Measurements from ENCODE around the gene USH2A.
"Not testable (repeated sequence)": the region's sequence is repeated elsewhere in the genome, so short reads cannot be mapped to it uniquely, and the experiment has no call there.

USH2A gene

DNA sequence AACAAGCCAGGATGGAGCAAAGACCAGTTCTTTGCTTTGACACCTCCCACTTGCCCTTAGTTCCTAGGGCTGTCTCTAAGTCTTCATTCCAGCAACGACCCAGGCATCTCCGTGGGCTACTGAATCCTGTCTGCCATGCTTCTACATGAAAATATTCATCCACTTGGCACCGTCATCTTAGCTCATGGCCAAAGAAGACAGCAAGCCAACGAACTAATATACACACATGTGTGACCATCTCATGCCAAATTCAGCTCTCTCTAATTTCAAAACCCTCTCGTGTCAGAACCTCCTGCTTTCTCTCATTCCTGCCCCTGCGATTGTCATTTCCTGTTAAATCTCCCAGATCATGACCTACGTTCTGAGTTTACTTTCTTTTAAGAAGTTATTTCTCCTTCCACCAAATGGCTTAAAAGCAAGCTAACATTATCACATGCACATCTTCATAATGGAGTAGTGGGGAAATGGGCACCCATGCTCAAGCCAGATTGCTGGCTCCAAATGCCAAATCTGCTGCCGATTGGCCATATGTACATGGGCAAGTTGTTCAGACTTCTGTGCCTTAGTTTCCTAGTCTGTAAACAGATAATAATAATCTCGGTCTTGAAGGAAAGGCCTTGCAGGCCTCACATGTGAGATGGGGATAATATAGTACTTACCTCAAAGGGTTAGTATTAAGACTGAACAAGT lies 373.4 kb downstream of the USH2A start:
- DNase-seq = no peak

DNA sequence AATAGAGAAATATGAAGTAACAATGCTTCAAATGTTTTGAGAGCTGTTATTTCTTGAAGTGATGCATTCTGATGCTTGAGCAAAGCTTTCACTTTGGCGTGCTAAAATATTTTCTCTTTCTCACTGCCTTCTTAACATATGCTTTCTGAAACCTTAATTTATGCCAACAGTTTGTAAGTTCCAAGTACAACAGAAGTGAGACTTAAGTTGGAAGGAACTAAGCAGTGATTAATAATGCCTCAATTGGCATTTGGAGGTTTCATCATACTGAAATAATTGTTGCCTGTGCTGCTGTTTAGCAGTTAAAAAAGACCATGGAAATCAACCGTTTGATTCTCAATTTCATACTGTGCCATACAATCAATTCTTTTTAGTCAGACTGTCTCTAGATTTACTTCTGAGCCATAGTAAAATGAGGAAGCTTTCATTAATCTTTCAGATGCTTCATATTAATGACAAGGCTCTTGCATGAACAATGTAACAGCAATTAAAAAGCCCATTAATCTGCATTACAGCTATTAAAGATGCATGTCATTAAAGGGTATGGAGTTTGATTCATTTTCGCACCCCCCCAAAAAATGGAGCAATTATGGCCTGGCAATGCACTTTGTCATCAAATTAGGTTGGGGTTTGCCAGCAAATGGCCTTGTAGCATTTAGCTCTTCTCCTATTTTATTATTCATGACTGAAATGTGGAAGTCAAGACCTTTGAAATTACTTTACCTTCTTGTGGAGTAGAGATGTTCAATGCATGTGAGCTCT lies 375.3 kb downstream of the USH2A start:
- DNase-seq = peak in 1 of 58 donors; percentile 27

DNA sequence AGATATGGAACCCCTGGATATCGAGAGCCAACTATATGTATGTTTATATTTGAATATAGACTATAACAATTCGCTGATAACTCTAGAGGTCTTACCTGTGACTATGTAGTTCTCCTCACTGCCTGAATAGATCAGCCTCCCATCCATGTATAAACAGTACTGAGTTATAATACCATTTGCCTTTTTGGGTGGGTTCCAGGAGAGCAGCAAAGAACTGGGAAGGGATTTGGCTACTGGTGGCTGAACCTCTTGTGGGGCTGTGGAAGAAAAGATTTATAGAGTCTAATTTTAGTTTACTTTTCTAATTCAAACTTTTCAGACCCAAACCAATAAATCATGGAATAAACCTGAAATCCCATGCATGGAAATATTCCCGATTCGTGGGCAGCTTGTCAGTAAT lies 376.9 kb downstream of the USH2A start:
- DNase-seq = no peak

DNA sequence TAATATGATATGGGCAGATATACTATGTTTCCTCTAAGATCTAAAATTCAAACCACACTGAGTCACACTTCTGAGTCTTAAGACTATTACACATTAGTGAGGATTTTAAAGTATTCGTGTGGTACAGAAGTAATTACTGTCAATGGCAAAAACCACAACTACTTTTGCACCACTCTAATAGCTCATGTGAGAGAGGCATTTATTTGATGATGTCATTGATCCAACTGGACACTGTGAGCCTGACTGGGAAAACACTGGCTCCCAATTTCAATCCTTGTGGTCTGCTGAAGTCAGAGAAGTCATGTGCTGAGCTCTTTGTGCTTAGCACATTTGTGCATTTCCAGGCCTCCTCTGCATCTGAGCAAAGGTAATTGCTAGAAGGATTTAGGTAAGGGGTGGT lies 377.8 kb downstream of the USH2A start:
- no peak for DNase-seq

DNA sequence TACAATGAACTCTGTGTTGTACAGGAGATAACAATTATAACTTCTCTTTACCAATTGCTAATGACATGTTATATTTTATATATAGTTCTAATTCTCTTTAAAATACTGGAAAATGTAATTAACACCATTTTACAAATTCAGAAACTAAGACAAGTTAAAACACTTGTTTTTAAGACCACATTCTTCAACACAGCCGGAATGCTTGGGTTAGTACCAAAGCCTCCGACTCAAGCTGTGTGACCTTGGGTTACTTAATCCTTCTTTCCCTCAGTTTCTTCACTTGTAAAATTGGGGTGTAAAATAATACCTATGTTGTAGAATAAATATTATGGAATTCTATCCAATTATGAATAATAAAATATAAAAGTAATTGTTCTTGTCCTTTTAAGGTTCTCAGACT lies 378.7 kb downstream of the USH2A start:
- DNase-seq = no peak

DNA sequence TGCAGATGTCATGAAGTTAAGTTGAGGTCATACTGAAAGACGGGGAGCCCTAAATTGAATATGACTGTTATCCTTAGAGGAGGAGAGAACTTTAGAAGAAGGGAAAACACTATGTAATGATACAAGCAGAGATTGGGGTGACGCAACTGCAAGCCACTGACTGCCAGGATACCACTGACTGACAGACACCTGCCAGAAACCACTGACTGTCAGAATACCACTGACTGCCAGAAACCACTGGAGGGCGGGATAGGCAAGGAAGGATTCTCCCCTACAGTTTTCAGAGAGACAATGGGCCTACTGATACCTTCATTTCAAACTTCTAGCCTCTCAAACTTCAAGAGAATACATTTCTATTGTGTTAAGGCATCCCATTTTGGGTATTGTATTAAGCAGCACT lies 388.7 kb downstream of the USH2A start:
- DNase-seq = no peak

DNA sequence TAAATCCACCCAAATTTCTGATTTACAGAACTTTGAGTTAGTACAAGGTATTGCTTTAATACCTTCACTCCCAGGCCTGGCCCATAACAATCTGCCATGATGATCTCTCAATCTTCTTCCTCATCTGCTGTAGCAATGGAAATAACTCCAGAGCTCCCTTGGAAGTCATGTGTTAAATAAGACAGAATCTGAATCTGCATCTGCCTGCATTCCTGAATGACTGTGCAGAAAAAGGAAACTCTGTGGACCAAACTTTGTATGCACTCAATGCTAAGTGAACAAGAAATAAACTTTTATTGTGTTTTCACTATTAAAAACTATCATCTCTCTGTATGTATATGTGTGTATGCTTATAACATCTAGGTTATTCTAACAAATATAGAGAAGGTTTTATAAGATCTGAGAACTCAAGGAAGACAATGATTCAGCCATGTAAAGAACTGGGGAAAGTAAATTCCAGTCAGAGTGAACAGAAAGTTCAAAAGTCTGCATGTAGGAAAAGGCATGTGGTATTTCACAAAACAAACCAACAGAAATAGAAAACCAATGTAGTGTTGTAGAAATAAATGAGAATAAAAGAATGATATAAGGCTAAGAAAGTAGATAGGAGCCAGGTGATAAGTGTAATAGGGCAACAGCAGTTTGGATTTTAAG lies 390.2 kb downstream of the USH2A start:
- no peak for DNase-seq

DNA sequence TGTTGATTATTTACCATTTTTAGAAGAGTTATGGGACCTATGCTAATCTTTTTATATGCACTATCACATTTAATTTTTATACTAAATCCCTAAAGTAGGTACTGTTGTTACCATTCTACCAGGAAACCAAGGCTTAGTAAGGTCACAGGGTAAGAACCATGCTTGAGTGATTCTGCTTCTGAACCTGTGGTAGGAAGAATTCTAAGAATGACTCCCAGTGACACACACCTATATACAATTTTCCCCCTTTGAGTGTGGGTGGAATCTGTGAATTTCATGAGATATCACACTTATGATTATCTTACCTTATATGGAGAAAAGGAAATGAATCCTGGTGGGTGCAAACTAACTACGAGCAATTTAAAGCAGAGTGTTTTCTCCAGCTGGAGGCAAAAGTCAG lies 391.0 kb downstream of the USH2A start:
- no peak for DNase-seq

DNA sequence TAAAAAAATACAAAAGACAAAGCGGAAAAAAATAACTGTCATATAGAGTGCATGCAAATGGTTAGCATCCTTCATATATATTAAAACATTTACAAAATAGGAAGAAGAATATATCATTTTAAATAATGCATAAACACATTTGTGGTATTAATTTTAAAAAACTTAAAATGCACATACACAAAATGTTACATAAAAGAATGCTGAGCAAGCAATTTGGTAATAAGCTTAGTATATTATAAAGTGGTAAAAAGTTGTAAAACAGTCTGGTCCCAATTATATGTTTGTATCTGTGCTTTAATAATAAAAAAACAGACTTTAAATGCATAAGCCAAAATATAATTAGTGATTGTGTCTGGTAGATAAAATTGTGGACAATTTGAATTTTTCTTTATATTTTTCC lies 394.6 kb downstream of the USH2A start:
- no peak for DNase-seq

DNA sequence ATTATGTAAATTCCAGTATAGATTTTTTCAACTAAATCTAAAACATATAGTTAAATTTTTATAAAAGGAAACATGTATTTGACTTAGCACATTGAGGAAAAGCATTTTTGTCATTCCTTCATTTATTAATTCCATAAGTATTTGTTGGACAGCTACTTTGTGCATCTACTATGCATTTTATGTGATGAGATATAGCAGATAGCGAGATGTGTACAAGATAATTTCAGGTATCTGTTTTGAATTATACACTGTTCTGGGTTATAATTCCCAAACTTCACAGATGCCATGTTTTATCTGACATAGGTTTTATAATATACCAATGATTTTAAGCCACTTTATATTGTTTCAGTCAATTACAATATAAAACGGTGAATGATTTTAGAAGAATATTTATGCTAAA lies 398.7 kb downstream of the USH2A start:
- no peak for DNase-seq

DNA sequence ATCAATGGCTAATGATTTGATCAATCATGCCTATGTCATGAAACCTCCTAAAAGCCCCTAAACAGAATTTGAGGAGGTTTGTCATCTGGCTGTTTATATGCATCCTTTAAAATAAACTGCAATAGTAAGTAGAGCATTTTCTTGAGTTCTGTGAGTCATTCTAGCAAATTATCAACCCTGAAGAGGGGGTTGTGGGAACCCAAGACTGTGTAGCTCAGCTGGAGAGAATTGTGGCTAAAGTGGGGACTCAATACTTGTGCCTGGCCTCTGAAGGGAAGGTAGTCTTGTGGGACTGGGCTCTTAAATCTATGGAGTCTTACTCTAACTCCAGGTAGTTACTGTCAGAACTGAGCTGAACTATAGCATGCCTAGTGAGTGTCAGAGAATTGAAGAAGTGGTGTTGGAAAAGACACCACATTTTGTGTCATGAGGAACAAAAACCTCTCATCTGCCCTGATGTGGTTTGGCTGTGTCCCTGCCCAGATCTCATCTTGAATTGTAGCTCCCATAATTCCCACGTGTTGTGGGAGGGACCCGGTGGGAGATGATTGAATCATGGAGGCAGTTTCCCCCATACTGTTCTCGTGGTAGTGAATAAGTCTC lies 402.4 kb downstream of the USH2A start:
- no peak for DNase-seq

DNA sequence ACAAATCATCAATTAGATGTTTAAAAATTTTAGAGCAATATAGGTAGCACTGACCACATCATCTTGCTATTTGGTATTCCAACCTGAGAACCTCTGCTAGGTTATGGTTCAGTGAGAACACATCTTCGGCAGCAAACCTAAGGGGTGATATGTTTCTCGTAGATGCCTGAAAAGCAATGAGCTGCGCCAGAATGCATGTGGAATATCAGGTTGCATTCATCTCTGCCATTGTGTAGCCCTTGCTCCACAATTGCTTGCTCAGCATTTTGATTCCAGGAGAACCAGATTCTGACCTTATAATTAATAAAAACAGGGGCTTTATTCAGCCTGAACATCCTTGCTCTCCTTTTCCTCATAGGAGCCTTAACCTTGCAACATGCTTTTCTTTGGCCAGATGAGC lies 408.1 kb downstream of the USH2A start:
- DNase-seq = no peak

DNA sequence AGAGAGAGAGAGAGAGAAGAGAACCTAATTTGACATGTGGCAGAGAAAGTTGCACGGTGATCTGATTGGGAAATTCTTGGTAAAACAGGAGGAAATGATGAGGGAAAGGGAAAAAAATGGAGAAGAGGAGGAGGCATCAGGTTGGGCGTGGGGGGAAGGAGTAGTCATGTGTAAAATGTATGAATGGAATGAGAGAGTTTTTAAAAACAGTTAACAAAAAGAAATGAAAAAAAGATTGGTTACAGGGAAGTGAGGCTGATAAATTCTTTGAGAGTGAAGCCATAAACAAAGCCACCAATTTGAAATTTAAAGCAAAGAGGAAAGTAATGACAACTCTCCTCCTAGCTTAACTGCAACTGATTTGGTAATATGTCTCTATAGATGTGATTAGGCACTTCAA lies 409.2 kb downstream of the USH2A start:
- DNase-seq = no peak

DNA sequence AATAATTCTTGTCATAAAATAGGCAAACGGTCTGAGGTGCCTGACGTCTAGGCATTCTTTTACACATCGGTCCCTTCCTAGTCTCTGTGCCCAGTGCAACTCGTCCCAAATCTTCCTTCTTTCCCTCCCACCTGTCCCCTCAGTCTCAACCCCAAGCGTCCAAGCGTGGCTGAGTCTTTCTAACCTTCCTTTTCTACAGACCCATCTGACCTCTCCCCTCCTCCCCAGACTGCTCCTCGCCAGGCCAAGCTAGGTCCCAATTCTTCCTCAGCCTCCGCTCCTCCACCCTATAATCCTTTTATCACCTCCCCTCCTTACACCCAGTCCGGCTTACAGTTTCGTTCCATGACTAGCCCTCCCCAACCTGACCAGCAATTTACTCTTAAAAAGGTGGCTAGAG lies 413.8 kb downstream of the USH2A start:
- DNase-seq = not testable (repeated sequence)

DNA sequence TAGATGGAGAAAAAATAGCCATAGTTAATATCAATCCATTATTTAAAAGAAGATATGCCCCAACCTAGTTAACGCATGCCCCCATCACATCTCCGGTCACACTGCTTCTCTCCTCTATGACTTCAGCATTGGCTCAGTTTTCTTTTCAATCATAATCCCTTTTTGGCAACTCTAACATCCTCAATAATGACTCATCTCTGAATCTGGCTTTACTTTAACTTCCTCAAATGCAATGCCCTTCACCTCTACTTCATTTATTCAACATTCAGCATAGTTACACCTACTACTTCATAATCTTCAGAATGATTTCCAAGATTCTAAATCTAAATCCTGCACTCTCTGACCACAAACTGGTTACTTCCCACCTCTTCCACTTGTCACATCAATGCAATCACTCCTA lies 417.3 kb downstream of the USH2A start:
- no peak for DNase-seq

DNA sequence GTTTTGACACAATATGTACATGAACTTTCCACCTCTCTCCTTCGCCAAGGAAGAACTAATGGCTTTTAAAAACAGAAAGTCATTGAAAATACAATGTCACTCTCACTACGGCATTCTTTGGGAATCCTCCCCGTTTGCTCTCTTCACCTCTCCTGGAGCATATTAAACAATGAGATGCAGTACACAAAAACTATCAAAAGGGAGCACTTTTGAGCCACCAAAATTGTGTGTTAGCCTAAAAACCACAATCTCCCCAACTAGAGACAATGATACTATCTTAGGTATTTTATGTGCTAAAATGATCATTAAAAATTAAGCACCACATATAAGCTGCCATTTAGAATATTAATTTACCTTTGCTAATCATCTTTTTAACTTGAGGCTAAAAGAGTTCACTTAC lies 430.6 kb downstream of the USH2A start:
- peak in 1 of 58 donors; percentile 7 for DNase-seq

DNA sequence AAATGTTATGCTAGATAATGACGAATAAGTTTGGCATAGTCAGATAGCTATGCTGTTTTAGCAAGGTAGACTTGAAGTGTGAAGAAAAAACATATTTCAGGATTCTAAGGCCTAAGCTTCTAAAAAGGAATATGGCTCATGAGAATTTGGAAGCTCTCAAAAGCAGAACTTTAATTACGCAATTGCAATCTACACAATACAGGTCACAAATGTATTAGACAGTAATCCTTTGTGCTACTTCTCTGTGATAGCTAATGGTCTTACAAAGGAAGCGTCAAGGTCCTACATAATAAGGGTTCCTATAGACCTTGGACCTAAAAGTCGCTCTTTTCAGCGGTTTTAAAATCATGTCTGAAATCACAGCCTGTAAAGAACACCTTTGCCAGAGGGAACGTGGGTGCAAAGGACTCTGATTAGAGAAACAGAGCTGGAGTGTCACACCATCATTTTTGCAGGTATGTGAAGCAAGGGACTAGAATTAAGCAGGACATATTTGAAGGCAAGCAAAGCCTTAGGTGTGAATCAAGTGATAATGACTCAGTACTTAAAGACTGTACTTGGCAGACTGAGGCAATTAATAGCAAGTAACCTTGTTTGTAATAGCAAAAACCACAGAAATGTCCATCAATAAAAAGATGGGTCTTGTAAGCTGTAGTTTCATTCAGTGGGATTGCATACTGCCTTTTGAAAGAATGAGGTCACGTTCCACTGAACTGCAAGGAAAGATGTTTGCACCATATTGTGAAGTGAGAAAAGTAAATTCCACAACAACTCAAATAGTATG lies 436.0 kb downstream of the USH2A start:
- no peak for DNase-seq

DNA sequence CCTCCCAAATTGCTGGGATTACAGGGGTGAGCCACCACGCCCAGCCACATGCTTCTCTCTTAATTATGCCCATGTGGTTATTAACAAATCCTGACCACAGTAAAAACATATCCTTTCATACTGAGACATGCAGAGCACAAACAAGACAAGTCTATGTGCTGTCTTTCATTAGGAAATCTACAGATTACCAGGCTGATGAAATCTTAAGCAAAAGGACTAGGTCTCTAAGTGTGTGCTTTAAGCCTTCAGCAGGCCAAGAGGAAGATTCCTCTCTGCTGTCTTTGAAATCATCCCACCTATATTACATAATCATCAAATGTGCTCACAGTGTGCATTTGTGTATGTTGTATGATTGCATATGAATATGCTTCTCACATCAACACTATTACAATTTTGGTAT lies 436.8 kb downstream of the USH2A start:
- DNase-seq = no peak

DNA sequence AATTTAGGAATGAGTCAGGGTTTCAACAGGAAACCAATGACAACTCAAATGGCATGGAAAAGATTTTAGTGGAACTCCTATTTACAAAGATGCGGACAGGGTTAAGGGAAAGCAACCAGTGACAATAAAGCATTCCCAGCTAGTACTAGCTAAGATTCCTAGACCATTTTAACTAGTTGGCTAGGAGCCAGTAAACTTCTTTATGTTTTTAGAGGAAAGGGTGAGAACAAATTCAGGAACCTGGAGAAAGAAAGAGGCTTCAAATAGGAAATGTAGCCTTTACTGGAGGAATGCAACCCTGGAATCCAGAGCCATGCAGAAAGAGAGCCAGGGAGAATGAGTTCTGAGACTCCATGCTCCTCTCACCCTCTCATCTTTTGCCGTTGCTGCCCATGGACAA lies 439.6 kb downstream of the USH2A start:
- DNase-seq = no peak

DNA sequence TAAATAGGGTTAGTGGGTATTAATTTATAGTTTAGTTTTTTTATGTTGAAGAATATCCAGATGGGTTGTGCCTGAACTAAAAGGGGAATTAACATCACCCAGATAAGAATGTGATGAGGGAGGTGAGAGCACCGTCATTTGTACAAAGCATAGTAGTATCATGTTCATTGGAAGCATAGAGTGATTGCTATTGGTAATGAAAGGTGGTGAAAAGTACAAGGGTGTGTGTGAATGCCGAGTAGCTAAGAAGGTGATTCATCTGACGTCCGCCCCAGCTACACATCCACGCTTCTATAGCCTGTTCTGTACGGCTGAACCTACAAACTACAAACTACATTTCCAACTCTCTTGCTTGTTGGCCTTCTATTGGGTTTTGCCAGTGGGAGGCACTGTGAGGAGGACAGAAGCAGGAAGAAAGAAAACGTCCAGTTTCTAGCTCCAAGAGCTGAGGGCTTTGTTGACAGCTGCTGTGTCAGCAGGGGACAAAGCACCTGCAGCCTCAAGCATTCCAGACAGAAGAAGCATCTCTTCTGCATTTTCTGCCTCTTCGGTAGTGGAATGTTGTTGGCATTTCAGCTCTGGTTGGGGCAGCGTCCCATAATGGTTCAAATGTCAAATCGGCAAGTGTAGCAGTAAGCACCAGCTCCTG lies 451.3 kb downstream of the USH2A start:
- DNase-seq = no peak

DNA sequence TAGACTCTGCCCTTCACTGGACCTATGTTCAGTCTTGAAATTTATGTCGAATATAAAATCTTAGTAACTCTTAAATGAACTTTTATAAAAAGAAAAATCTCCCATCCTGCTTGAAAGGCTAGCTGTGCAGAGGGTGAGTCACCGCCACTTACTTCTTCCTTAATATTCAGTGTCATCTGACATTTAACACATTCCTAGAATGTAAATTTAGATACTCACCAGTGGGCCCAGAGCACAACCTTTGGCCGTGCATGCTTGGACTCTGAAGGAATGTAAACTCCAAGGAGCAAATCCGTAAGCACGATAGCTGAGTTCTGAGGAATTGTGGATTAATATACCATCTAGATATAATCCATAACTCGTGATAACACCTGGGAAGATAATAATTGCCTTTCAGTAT lies 452.8 kb downstream of the USH2A start:
- DNase-seq = no peak

Measured in anterior cingulate cortex (tissue), 58 donors.